GM11168 (cell line): ENCODE results near the gene KLHL6.
"Not testable (repeated sequence)": the region's sequence is repeated elsewhere in the genome, so short reads cannot be mapped to it uniquely, and the experiment has no call there.

ENCODE experiments used
- in situ Hi-C: fragments of 300-500 bp; cut with MboI; formaldehyde crosslinking; loops from one replicate; pipeline ENCODE4 v1.12.0; 2022; ENCODE audit warnings: low sequenced_read_pairs; ENCODE audit not compliant: unreplicated experiment

The KLHL6 gene

DNA sequence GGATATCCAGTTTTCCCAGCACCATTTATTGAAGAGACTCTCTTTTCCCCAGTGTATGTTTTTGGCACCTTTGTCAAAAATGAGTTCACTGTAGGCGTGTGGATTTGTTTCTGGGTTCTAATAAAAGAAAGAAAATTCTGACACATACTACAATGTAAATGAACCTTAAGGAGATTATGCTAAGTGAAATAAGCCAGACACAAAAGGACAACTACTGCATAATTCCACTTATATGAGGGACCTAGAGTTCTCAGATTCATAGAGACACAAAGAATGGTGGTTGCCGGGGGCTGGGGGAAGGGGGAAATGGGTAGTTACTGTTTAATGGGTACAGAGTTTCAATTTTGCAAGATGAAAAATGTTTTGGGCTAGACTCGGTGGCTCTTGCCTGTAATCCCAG lies 14.7 kb upstream of the KLHL6 start:
- in situ Hi-C loops, result not testable (repeated sequence)

DNA sequence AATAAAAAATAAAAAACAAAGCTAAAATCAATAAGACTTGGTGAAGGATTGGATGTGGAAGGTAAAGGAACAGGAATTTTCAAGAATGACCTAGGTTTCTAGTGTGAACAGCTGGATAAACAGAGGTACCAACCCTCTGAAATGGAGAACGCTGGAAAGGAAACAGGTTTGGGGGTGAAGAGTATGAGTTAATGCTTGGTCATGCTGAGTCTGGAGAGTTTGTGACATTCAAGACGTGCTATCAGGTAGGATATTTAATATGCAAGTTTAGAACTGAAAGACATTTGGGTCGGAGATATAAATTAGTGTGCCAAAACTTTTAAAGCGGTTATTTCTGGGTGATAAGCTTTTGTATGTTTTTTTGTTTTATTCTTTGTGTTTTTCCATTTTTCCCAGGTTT lies 11.4 kb upstream of the KLHL6 start:
- in situ Hi-C loops, result no loop called here

- in situ Hi-C loops, result no loop called here
These were observed 8.5 kb upstream of the KLHL6 start for GRCh38 chr3:183564046-183564445.

DNA sequence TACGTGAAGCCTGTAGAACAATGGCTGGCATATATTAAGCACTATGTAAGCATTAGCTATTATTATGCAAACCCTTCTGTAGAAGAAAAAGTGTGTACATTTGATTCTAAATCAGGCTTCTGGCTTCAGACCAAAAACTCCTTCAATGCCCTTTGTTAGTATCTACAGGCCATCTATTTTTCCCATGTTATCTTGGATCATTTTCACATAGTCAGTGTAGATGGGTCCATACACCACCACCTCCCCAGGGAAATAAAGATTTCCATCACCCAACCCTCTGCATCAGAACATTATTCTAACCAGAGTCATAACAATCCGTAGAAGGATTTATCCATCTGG lies 8.0 kb upstream of the KLHL6 start:
- in situ Hi-C loops, result no loop called here

DNA sequence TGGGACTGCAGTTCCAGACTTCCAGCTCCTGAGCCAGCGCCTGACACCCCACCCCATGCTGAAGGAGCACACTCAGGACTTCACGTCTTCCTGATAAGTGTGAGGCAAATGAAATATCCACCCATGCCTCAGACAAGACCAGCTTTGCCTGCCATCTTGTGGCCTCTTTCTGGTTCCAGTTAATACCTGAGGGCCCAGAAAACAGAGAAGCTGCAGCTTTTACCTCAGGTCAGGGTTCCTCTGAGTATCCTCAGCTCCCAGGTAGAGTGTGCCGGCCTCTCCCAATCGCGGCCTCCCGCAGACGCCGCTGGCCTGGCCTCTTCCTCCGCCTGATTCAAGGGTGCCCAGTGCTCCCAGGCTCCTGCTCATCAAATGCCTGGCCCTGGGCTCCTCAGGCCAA lies 5.1 kb upstream of the KLHL6 start:
- in situ Hi-C loops, result no loop called here

DNA sequence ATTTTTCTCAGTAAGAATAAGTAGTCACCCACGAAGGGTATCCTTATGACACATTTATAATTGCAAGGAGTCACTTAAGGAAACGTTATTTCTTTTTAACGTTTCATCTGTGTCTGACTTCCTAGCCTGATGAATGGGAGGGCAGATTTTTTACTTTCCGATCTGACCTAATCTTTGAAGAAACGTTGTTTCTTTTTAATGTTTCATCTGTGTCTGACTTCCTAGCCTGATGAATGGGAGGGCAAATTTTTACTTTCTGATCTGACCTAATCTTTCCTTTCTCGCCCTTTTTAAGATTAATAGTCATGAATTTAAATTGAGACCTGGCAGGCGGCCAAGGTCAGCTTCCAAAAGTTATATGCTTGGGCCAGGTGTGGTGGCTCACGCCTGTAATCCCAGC lies 3.0 kb upstream of the KLHL6 start:
- in situ Hi-C loops, result loop anchor here (10.0 kb wide), 1 partner anchor 84 kb away; no protein-coding TSS in a partner anchor

DNA sequence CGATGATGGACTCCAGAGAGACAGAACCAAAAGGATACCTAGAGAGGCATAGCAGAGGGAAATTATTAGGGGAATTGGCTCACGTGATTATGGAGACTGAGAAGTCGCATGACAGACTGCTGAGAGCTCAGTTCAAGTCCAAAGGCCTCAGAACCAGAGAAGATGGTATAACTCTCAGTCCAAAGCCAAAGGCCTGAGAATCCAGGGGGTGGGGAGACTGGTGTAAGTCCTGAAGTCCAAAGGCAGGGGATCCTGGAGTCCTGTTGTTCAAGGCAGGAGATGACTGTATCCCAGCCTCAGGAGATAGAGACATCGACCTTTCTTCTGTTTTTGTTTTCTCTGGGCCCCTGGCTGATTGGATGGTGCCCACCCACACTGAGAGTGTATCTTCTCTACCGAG lies 1.2 kb upstream of the KLHL6 start:
- in situ Hi-C loops, result loop anchor here (10.0 kb wide), 1 partner anchor 82 kb away; no protein-coding TSS in a partner anchor

DNA sequence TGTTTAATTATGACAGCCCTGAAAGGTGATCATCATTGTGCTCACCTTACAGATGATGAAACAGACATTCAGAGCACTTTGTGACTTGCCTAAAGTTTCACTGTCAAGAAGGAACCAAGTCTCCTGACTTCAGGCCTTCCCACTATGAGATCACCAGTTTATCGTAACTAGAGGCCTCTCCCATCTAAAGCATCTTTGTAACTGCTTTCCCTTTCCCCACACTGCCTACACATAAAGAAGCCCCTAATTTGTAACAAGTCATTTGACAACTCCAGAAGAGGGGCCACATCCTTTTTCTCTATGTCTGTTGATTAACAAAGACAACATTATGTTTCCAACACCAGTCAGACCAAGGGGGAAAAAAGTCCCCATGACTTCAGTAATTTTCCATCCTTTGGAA lies 1.1 kb downstream of the KLHL6 start:
- in situ Hi-C loops, result loop anchor here (10.0 kb wide), 1 partner anchor 80 kb away; no protein-coding TSS in a partner anchor

DNA sequence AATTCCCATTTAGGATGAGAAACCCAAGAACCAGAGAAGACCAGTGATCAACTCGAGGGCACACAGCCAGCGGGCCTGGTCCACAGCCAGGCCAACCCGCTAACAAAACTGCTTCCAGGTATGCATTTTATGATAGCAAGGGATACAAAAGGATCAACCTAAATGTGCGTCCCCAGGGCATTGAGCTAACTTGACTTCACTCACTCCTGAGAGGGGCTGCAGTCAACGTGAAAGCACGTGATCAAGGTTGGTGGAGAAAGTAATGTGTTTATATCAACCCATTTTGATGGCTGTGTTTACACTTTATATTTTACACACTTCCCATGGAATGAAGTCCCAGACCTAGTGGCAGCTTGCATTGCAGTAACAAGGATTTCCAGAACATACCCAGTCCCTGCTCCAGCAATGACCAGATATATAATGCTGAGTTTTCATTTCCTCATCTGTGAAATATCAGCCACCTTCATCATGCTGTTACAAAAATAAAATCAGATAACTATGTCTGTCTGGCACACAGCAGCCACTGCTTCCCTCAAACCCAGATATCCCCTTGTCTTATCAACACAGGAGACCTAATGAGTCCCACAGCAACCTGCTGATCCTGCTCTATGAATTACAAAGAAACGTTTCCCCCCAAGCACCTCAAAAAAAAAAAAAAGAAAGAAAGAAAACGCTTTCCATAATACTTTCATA lies 2.0 kb downstream of the KLHL6 start:
- in situ Hi-C loops, result loop anchor here (10.0 kb wide), 1 partner anchor 79 kb away; no protein-coding TSS in a partner anchor

- in situ Hi-C loops, result loop anchor here (10.0 kb wide), 1 partner anchor 77 kb away; no protein-coding TSS in a partner anchor
These were observed 3.6 kb downstream of the KLHL6 start for GRCh38 chr3:183551930-183552329.

GRCh38 chr3:183548262-183548769 lies 7.2 kb downstream of the KLHL6 start:
- in situ Hi-C loops, result no loop called here

DNA sequence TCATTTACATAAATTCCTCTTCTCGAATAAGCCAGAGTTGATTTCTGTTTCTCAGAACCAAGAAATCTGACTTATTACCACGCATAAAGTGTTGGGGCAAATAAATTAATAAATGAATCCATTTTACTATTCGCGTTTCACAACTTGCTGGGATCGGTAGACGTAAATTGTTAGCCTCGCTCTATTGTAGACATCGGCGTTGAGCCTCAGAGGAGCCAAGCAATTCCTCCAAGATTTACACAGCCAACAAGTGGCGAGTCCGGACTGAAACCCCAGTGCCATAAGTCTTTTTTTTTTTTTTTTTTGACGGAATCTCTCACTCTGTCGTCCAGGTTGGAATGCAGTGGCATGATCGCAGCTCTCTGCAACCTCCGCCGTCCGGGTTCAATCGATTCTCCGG lies 8.9 kb downstream of the KLHL6 start:
- in situ Hi-C loops, result no loop called here

- in situ Hi-C loops, result no loop called here
These were observed 9.8 kb downstream of the KLHL6 start for GRCh38 chr3:183545708-183546107.

DNA sequence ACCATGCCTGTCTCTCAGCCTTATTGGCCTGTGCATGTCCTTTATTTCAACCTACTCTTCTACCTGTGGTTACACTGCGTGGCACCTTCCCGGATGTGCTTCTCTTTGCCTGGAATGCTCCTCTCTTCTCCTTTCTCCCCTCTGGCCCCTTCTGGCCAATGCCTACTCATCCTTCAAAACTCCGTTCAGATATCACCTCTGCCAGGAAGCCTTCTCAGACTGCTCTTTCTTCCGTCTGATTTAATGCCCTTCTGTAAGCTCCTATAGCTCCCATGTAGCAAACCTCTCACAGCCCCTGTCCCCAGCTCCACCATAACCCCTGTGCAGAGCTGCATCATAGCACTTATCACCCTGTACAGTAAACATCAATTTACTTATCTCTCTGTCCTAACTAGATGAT lies 13.2 kb downstream of the KLHL6 start:
- in situ Hi-C loops, result no loop called here

GRCh38 chr3:183541738-183542137 lies 13.8 kb downstream of the KLHL6 start:
- in situ Hi-C loops, result no loop called here

GRCh38 chr3:183541235-183541655 lies 14.3 kb downstream of the KLHL6 start:
- in situ Hi-C loops, result no loop called here

- in situ Hi-C loops, result no loop called here
These were observed 14.8 kb downstream of the KLHL6 start for GRCh38 chr3:183540501-183541234.

DNA sequence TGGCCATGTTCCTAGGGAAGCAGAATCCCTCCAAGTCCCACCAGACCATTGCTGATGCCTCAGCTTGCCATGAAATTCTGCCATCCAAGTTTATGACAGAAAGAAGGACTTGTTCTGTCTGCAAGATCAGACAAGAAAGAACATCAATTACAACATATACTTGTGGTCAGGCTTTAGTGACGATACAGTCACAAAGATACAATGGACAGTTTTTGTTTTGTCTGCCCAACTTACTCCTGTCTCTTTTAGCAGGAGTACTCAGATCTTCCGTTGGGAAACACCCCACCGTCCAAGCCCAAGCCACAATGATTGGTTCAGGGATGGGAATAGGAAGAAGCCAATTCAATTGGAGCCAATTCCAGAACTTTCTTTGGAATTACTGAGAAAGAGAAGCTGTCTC lies 15.7 kb downstream of the KLHL6 start:
- in situ Hi-C loops, result no loop called here

DNA sequence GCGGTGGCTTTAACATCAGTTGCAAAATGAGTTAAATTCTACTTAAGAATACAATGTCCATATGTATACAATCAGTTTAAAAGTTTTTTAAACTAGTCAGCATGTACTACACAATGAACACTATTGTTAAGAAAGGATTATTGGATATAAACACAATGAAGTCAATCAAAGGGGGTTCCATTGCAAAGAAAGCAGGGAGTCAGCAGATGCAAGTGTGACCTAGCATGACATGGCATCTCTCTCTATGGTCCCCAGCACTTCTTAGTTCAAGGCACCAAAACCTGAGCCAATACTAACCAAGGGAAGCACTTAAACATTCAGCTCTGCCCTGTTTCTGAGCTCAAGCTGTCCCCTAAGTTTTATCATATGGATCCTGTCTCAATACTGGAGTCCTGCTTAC lies 17.0 kb downstream of the KLHL6 start:
- in situ Hi-C loops, result no loop called here

DNA sequence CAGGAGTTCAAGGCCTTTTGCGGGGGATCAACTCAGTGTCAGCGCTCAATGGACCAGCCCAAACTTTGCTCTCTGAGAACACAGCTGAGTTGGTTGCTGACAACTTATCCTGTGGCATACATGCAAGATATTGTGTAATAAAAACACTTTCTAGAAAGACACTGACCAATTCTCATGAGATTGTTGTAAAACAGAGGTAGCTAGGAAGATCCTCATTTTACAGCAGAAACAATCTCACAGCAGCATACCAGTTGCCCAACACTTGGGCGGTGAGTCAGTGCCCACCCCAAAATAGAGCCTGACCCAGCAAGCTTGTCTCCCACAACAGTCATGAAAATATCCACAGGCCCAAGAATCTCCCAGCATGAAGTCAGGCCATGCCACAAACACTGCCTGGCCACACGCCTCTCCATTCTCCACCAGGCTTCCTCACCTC lies 18.2 kb downstream of the KLHL6 start:
- in situ Hi-C loops, result no loop called here

DNA sequence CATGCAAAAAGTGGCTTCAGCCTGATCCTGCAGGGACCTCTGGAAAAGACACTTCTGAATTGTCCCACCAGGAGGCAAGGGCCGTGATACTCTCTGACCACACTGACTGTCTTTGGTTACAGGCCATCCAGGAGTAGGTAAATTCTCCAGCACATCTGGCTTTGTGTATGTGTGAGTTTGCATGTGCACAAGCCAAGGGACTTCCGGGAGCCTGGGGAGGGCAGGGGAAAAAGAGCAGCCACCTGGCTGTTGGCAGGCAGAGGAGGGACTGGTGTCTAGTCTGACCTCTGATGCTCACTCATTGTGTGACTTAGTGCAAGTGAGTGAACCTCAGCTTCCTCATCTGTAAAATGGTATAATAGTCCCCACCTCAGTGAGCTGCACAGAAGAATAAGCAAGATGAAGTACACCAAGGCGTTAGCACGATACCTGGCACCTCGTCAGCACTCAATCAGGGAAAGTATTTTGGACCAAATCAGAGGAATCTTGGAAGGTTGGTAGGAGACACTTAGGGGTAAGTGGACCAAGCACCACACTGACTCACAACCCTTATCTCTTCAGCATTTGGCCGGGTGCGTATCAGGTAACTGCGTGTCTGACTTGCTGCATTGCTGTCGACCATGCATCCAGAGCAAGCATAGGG lies 19.1 kb downstream of the KLHL6 start:
- in situ Hi-C loops, result no loop called here
